GM19452 (cell line): ENCODE data around the gene PRRC2A.

ENCODE experiments used
- ATAC-seq: cut with Tn5 transposase; IDR thresholded peaks from one replicate; pipeline ENCODE4 v1.9.1; 2021; ENCODE audit not compliant: unreplicated experiment

Gene PRRC2A

GRCh38 chr6:31622684-31623091 lies 2.2 kb downstream of the PRRC2A start:
- no peak for ATAC-seq

- no peak for ATAC-seq
These were observed 3.6 kb downstream of the PRRC2A start for GRCh38 chr6:31624070-31624469.

- ATAC-seq = no peak
These were observed 6.4 kb downstream of the PRRC2A start for GRCh38 chr6:31626952-31627351.

GRCh38 chr6:31627690-31628287 lies 7.3 kb downstream of the PRRC2A start:
- no peak for ATAC-seq

- no peak for ATAC-seq
These were observed 8.5 kb downstream of the PRRC2A start for GRCh38 chr6:31629014-31629413.

- no peak for ATAC-seq
These were observed 9.8 kb downstream of the PRRC2A start for GRCh38 chr6:31630177-31630934.

GRCh38 chr6:31631209-31631608 lies 10.7 kb downstream of the PRRC2A start:
- ATAC-seq = no peak

GRCh38 chr6:31631681-31632278 lies 11.3 kb downstream of the PRRC2A start:
- ATAC-seq = no peak

GRCh38 chr6:31632279-31632946 lies 11.9 kb downstream of the PRRC2A start:
- no peak for ATAC-seq

- ATAC-seq = no peak
These were observed 12.9 kb downstream of the PRRC2A start for GRCh38 chr6:31633447-31633846.

- ATAC-seq = no peak
These were observed 13.6 kb downstream of the PRRC2A start for GRCh38 chr6:31634131-31634530.

GRCh38 chr6:31634969-31635575 lies 14.6 kb downstream of the PRRC2A start:
- no peak for ATAC-seq

GRCh38 chr6:31636698-31637596 lies 16.4 kb downstream of the PRRC2A start:
- ATAC-seq = no peak

- ATAC-seq = no peak
These were observed 18.5 kb downstream of the PRRC2A start for GRCh38 chr6:31639043-31639442.

GRCh38 chr6:31639449-31639861 lies 18.9 kb downstream of the PRRC2A start:
- no peak for ATAC-seq

- ATAC-seq = no peak
These were observed 20.1 kb downstream of the PRRC2A start for GRCh38 chr6:31640612-31641011.

- ATAC-seq = no peak
These were observed 20.9 kb downstream of the PRRC2A start for GRCh38 chr6:31641370-31641769.

- ATAC-seq = no peak
These were observed 22.5 kb downstream of the PRRC2A start for GRCh38 chr6:31642798-31643570.

- no peak for ATAC-seq
These were observed 23.4 kb downstream of the PRRC2A start for GRCh38 chr6:31643818-31644454.
